DMS79 treated with DMSO at 0.1 percent for 48 hours (cell line): ENCODE data around the gene NANS.
"Not testable (repeated sequence)": the region's sequence is repeated elsewhere in the genome, so short reads cannot be mapped to it uniquely, and the experiment has no call there.

Experiments
- DNase-seq: peaks from one replicate; lab custom pipeline; 2025; lab: John Stamatoyannopoulos, UW

Gene NANS

GRCh38 chr9:98101416-98101815 lies 44.9 kb downstream of the NANS start:
- DNase-seq, result no peak

- DNase-seq, result peak; percentile 90
Measured at GRCh38 chr9:98101868-98102273, 45.3 kb downstream of the NANS start.

GRCh38 chr9:98104445-98104881 lies 47.9 kb downstream of the NANS start:
- no peak for DNase-seq

DNA sequence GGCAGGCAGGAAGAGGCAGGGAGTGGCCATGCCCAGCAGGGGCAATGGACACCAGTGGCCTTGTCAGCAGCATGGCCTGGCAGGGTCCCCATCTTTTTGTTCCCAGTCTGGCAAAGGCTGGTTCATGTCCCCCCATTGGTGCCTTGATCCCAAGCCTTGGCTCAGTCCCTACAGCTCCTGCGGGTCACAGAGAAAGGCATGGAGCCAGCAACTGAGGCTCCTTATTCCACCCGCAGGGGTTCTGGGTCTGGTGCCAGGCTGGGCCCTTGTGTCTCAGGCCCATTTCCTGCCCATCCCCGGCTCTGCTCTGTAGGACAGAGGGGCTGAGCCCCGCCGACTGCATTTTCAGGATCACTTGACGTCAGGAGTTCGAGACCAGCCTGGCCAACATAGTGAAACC lies 48.5 kb downstream of the NANS start:
- no peak for DNase-seq

- DNase-seq, result no peak
Measured at GRCh38 chr9:98107926-98108325, 51.4 kb downstream of the NANS start.

DNA sequence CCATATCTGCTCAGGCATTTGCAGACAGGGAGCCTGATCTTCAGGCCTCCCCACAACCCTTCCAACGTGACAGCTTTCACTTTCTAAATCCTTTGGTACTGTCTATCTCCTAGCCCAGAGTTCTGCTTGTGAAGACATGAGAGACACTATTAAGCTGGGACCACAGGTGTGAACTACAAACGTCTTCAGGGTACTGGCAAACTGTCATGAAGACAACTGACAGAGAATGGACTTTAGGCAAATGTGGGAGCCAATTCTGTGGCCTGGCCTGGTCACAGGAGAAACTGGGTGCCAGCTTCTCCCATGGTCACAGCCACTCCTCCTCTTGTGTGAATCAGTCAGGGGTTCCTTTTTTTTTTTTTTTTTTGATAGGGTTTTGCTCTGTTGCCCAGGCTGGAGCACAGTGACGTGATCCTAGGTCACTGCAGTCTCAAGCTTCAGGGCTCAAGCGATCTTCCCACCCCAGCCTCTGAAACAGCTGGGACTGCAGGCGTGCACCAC lies 52.0 kb downstream of the NANS start:
- DNase-seq, result no peak

GRCh38 chr9:98109052-98109451 lies 52.5 kb downstream of the NANS start:
- no peak for DNase-seq

- DNase-seq, result not testable (repeated sequence)
Measured at GRCh38 chr9:98117097-98117496, 60.6 kb downstream of the NANS start.

DNA sequence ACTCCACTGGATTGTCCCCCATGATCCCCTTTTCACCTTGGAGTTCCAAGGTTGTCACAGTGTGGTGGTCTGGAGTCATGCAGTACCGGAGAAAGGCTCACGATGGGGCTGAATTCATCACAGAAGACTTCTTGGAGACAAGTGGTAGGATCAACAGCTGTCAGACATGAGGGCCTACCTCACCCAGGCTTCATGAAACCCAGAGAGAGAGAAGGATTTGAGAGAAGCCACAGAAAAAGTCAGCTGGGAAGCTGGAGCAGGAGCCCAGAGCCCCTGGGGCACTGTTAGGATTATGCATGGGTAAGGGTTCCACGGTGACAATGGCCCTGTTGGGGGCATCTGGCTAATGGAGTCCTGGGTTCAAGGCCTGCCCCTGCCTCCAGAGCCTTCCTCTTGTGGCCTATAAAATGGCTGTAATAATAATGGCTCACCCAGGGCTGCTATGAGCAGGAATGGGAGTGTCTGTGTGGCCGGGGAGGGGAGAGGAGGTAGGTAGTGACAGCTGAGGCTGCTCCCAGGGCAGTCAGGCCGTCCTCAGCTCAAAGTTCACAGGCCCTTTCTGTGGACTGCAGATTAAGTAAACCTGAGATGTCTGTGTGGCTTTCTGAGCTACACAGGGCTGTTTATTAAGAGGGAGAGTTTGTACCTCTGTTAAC lies 61.6 kb downstream of the NANS start:
- no peak for DNase-seq

DNA sequence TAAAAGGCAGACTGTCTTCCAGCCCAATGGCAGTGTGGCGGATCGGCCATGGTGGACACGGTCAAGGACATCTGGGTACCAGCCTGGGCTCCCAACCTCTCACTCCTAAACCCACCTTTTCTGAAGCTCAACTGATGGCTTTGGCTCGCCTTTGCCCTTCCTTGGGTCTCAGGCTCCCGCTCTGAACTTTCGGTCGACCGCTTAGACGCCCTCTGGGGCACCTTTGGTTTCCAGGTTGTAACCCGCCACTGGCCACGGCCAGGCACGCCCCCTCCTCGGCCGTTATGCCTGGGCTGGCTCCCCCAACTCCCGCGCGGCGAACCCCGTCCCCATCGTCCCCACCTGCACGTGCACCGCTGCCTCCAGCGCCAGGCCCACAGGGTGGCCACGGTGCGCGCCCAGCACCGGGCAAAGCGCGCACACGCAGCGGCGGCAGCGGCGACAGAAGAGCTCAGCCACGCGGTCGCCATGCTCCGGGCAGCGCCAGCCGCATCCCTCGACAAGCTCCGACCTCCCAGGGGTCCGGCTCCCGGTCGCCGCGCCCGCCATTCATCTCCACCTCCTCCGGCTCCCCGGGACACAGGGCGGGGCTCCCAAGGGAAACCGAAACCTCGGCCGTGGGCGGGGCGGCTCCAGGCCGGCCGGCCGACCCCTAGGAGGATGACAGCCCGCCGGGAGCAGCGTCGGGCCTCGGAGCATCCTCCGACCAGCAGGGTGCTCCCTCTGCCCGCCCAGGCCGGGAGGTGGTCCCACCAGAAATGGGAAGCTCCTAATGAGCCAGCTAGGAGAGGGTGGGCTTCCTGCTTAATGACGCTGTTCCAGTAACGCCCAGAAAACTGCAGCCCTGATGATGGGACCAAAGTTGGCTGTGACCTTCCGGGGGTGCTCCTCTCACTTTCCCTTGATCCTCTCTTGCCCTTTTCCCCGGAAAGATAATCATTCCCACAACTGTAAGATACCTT lies 62.4 kb downstream of the NANS start, which contains the start of gene TRIM14:
Gene TRIM14 (minus strand): TSS at position 583 of the 962 bp plus-strand sequence. CDS start 34 bp downstream, at position 549.
- no peak for DNase-seq

DNA sequence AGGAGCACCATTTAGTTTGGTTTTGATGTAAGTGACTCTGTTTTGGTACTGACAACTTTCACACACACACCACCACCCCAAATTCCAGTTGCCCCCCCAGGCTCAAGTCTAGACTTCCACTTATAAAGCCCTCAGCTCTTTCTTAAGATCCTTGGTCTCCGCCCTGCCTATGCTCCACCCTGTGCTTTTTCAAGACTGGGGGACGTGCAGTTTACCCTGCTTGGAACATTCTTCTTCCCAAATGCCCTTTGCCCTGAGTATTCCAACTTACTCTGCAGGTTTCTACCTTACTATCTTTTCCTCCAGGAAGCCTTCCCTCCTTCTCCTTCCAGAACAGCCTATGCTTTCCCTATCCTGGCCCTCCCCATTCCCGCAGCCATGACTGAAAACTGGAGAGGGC lies 63.9 kb downstream of the NANS start:
- DNase-seq, result no peak

GRCh38 chr9:98121058-98121457 lies 64.5 kb downstream of the NANS start:
- DNase-seq, result no peak

- not testable (repeated sequence) for DNase-seq
Measured at GRCh38 chr9:98124091-98124490, 67.6 kb downstream of the NANS start.

GRCh38 chr9:98124637-98125426 lies 68.3 kb downstream of the NANS start:
- no peak for DNase-seq

- no peak for DNase-seq
Measured at GRCh38 chr9:98127226-98127625, 70.7 kb downstream of the NANS start.

DNA sequence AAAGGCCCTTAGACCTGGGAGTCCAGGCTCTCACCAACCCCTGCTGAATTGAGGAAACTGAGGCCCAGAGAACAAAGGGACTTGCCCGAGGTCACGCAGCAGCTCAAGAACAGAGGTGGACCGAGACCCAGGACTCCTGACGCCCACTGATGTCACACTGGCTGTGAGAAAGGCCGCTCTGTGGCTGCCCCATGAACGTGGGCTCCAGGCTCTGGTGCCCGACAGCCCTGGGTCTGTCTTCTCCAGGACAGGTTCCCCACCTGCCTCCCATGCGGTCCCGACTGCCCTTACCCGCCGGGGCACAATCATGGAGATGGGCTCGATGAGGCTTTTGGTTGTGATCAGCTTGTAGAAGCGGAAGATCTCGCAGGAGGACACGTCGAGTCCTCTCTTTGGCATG lies 71.8 kb downstream of the NANS start:
- DNase-seq, result no peak

GRCh38 chr9:98129451-98129881 lies 72.9 kb downstream of the NANS start:
- no peak for DNase-seq

GRCh38 chr9:98130060-98130459 lies 73.5 kb downstream of the NANS start:
- not testable (repeated sequence) for DNase-seq

DNA sequence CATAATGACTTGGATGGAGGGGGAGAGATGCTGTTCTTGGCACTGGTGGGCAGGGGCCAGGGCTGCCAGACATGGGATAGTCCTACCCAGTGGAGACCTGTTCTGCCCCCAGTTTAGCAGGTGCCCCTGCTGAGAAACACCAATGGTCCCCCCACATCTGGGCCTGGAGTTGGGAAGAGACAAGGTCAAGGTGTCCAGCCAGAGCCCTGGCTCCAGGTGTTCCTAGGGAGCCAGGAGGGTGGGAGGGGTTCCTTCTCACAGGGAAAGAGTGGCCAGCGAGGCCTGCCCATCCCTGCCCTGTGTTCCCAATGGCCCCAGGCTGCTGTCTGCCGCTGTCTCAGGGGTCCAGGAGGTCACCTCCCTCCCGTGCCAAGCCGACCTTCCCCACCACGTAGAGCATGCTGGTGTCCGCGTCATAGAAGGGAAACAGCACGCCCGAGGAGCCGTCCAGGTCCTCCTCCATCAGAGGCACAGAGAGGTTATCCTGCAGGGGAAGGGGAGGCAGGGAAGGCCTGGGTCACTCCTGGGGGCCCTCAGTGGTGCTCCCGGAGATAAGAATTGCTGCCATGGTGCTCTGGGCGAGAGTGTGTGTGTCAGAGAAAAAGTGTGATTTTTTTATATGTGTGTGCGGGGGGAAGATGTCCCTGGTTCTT lies 74.2 kb downstream of the NANS start:
- DNase-seq, result no peak

- no peak for DNase-seq
Measured at GRCh38 chr9:98132158-98132557, 75.6 kb downstream of the NANS start.
